HepG2 (cell line): Measurements from ENCODE around the gene LHX1. TPM values are rescaled to one million over a fixed set of nuclear protein-coding genes. Genes with fewer than 3 reads are reported as not detected.

Experiments
- ARHGAP35 ChIP-seq: sonication (generic); formaldehyde crosslinking; IDR thresholded peaks from 2 replicates; pipeline ENCODE4 v1.9.0; 2022; ENCODE audit warnings: mild to moderate bottlenecking, inconsistent platforms, moderate library complexity, missing genetic modification reagents, borderline replicate concordance
- HNRNPLL ChIP-seq: fragments of 200-400 bp; formaldehyde crosslinking; IDR thresholded peaks from 2 replicates; pipeline ENCODE4 v1.6.1; 2017; ENCODE audit warnings: mild to moderate bottlenecking, low read depth, low read length; ENCODE audit not compliant: poor library complexity, severe bottlenecking
- HOXD1 ChIP-seq: sonication (generic); formaldehyde crosslinking; IDR thresholded peaks from 2 replicates; pipeline ENCODE4 v1.5.0; 2020; ENCODE audit warnings: missing genetic modification reagents
- NFIC ChIP-seq: IDR thresholded peaks from 2 replicates; pipeline ENCODE4 v1.6.1; 2012; ENCODE audit warnings: mild to moderate bottlenecking, low read length, inconsistent platforms
- SPEN ChIP-seq: sonication (generic); formaldehyde crosslinking; IDR thresholded peaks from 2 replicates; pipeline ENCODE4 v1.5.1; 2020; ENCODE audit warnings: low read depth, mild to moderate bottlenecking, missing genetic modification reagents
- SUZ12 ChIP-seq: fragments of 150-350 bp; IDR thresholded peaks from 2 replicates; pipeline ENCODE4 v1.6.1; 2014; ENCODE audit warnings: low read depth, low read length
- USF2 ChIP-seq, 2 experiments: sonication (generic) in 1 of 2; formaldehyde crosslinking in 1 of 2; IDR thresholded peaks; 2 replicates each; pipeline versions ENCODE4 v1.5.1 to v1.6.1; 2011 to 2020; ENCODE audit warnings: borderline replicate concordance in 1 of 2, low read depth in 1 of 2, low read length in 1 of 2, mild to moderate bottlenecking in 1 of 2, missing genetic modification reagents in 1 of 2, moderate library complexity in 1 of 2
- ZSCAN12 ChIP-seq: sonication (generic); formaldehyde crosslinking; IDR thresholded peaks from 2 replicates; pipeline ENCODE4 v1.9.0; 2021; ENCODE audit warnings: mild to moderate bottlenecking, missing genetic modification reagents
- polyA plus RNA-seq, 8 experiments: library from polyadenylated mRNA; depleted of rRNA in 3 of 8; stranded (reverse) in 7 of 8; unstranded in 1 of 8; fragments of >200 nt; fragmentation: Illumina TruSeq in 4 of 8; extraction: Trizol in 4 of 8; gene quantifications; 2 replicates each; pipeline versions ENCODE4 v1.2.1 to v1.2.3, GENCODE V29; 2011 to 2016; ENCODE audit warnings: low read depth in 4 of 8, missing spikeins in 1 of 8, mixed read lengths in 1 of 8; ENCODE audit not compliant: insufficient read depth in 1 of 8
- total RNA-seq, 5 experiments: library from RNA; depleted of rRNA; stranded (reverse); fragments of >200 nt; fragmentation: Illumina TruSeq; extraction: Trizol; gene quantifications; 2 replicates each; pipeline ENCODE4 v1.2.3, GENCODE V29; 2016; ENCODE audit warnings: low read depth in 1 of 5
- TF ChIP-seq, protein P1 (sequence below): IDR thresholded peaks from 2 replicates; pipeline ENCODE4 v1.6.1; 2012; ENCODE audit warnings: low read length, improper control_type of control experiment

Gene LHX1
- total and polyA plus RNA-seq, 2 of the 13 experiments (the other 11 are each of a cell fraction or from before 2014, with no cell fraction given): not detected

DNA sequence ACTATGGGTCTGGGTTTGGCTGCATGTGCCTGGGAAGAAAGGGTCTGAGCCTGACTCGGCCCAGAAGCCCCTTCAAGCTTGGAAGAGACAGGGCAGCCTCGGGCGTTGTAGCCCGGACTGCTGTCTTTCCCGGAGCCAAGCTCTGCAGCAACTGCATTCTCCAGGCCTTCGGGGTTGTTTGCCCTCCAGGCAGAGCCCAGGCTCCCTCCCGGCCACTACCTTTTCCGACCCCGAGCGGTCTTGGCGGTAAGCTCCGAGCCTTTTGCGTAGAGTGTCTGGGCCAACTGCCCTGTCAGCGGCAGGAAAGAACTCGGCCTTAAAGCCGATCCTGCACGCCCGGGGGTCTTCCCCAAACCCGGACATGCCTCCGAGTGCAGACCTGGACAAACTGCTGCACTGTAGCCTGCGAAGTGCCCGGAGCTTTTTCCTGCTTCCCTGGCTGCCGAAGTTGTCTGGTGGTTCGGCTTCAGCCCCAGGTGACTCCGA is 1.3 kb downstream of the LHX1 start (continued):
- TF ChIP-seq SUZ12 (no peak), ARHGAP35 (CRISPR knock-in tag) (0 out of 2 replicates have a peak, but pooled peaks have one; percentile 22), NFIC (no peak), HNRNPLL (peak; percentile 77), SPEN (no peak), ZSCAN12 (CRISPR knock-in tag) (no peak), HOXD1 (CRISPR knock-in tag) (no peak), USF2 (IDR thresholded peaks at IDR 0.05; ENCODE audit: low read depth, low read length) (no peak), USF2 (CRISPR knock-in tag; IDR thresholded peaks at IDR 0.05; ENCODE audit: borderline replicate concordance) (no peak)
- TF ChIP-seq, protein P1, sequence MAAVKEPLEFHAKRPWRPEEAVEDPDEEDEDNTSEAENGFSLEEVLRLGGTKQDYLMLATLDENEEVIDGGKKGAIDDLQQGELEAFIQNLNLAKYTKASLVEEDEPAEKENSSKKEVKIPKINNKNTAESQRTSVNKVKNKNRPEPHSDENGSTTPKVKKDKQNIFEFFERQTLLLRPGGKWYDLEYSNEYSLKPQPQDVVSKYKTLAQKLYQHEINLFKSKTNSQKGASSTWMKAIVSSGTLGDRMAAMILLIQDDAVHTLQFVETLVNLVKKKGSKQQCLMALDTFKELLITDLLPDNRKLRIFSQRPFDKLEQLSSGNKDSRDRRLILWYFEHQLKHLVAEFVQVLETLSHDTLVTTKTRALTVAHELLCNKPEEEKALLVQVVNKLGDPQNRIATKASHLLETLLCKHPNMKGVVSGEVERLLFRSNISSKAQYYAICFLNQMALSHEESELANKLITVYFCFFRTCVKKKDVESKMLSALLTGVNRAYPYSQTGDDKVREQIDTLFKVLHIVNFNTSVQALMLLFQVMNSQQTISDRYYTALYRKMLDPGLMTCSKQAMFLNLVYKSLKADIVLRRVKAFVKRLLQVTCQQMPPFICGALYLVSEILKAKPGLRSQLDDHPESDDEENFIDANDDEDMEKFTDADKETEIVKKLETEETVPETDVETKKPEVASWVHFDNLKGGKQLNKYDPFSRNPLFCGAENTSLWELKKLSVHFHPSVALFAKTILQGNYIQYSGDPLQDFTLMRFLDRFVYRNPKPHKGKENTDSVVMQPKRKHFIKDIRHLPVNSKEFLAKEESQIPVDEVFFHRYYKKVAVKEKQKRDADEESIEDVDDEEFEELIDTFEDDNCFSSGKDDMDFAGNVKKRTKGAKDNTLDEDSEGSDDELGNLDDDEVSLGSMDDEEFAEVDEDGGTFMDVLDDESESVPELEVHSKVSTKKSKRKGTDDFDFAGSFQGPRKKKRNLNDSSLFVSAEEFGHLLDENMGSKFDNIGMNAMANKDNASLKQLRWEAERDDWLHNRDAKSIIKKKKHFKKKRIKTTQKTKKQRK: no peak
